Hematopoietic multipotent progenitor cell treated with erythropoietin and hydrocortisone succinate and interleukin-3 and kit ligand, for 4 days (in vitro differentiated cells): ENCODE measurements around the gene PHYH.
"Not testable (repeated sequence)": the region's sequence is repeated elsewhere in the genome, so short reads cannot be mapped to it uniquely, and the experiment has no call there.

ENCODE experiments used
- DNase-seq: peaks from one replicate; pipeline ENCODE4 v3.0.0-alpha.2; 2015

The PHYH gene

GRCh38 chr10:13299437-13300287 lies at the start of gene PHYH:
PHYH (minus strand) TSS chr10:13300064; CDS start chr10:13300042, 22 bp downstream.
- DNase-seq, result peak; percentile 94

- DNase-seq, result peak; percentile 95
Observed at GRCh38 chr10:13348216-13349017, 48.6 kb upstream of the PHYH start, which contains the start of gene SEPHS1. SEPHS1 (minus strand) TSS chr10:13348293; CDS start chr10:13344950, 3,343 bp downstream.

GRCh38 chr10:13347500-13348156 lies 47.8 kb upstream of the PHYH start:
- DNase-seq, result peak; percentile 91

GRCh38 chr10:13347043-13347499 lies 47.2 kb upstream of the PHYH start:
- DNase-seq, result peak; percentile 57

- DNase-seq, result peak; percentile 30
Observed at GRCh38 chr10:13346283-13347042, 46.6 kb upstream of the PHYH start.

- DNase-seq, result no peak
Observed at GRCh38 chr10:13340626-13341376, 40.9 kb upstream of the PHYH start.

GRCh38 chr10:13340068-13340467 lies 40.2 kb upstream of the PHYH start:
- DNase-seq, result peak; percentile 40

GRCh38 chr10:13338390-13339110 lies 38.7 kb upstream of the PHYH start:
- no peak for DNase-seq

- DNase-seq, result no peak
Observed at GRCh38 chr10:13337827-13338196, 37.9 kb upstream of the PHYH start.

- no peak for DNase-seq
Observed at GRCh38 chr10:13337128-13337826, 37.4 kb upstream of the PHYH start.

GRCh38 chr10:13335881-13336280 lies 36.0 kb upstream of the PHYH start:
- DNase-seq, result peak; percentile 23

GRCh38 chr10:13334556-13334955 lies 34.7 kb upstream of the PHYH start:
- DNase-seq, result no peak

- DNase-seq, result no peak
Observed at GRCh38 chr10:13331646-13332045, 31.8 kb upstream of the PHYH start.

- DNase-seq, result not testable (repeated sequence)
Observed at GRCh38 chr10:13330980-13331379, 31.1 kb upstream of the PHYH start.

- DNase-seq, result no peak
Observed at GRCh38 chr10:13329565-13329964, 29.7 kb upstream of the PHYH start.

- DNase-seq, result no peak
Observed at GRCh38 chr10:13328613-13329012, 28.7 kb upstream of the PHYH start.

- no peak for DNase-seq
Observed at GRCh38 chr10:13328126-13328525, 28.3 kb upstream of the PHYH start.

- DNase-seq, result no peak
Observed at GRCh38 chr10:13327534-13327933, 27.7 kb upstream of the PHYH start.

- no peak for DNase-seq
Observed at GRCh38 chr10:13322615-13323148, 22.8 kb upstream of the PHYH start.

- no peak for DNase-seq
Observed at GRCh38 chr10:13321576-13321975, 21.7 kb upstream of the PHYH start.
